K562 (cell line): ENCODE measurements around the gene LYRM7. TPM values are rescaled to one million over a fixed set of nuclear protein-coding genes. Genes with fewer than 3 reads are reported as not detected.

Experiments
- ATAC-seq: fragments of 200-7000 bp; cut with Tn5 transposase; 3 replicates; pipeline ENCODE4 v1.9.1; 2020; ENCODE audit warnings: moderate library complexity
- BruUV-seq: library from RNA; stranded (reverse); fragments of 400-500 nt; replicated peaks from 2 replicates; lab custom pipeline; 2021; lab: Mats Ljungman, UMichigan
- CTCF ChIA-PET: fragments of 300-600 bp; formaldehyde crosslinking; extraction: SDS; loops from one replicate; lab custom pipeline; 2021; ENCODE audit warnings: low intra/inter-chr PET ratio; lab: Yijun Ruan, JAX
- POLR2A ChIA-PET: fragments of 300-600, 350-650 bp; sonication (Branson Sonifier 250); formaldehyde crosslinking; extraction: SDS; loops from one replicate; lab custom pipeline; 2021; ENCODE audit warnings: antibody characterized with exemption, inconsistent platforms; lab: Yijun Ruan, JAX
- DNase-seq, 4 experiments: peaks; one replicate each; pipeline versions ENCODE4 v3.0.0 to v3.0.0-alpha.2; 2011 to 2018; ENCODE audit warnings: low spot score in 3 of 4, mixed read lengths in 3 of 4; ENCODE audit errors: extremely low read depth in 1 of 4
- FAIRE-seq: peaks from 2 replicates; lab custom pipeline; 2011; peaks lifted over from hg19 to GRCh38; lab: Jason Lieb, UNC
- H2AFZ ChIP-seq: 2 replicates; pipeline ENCODE4 v1.6.0; 2011; ENCODE audit warnings: low read depth, low read length, control low read depth, inconsistent platforms
- H3K27ac ChIP-seq: fragments of 200-600 bp; 3 replicates; pipeline ENCODE4 v1.8.0; 2011; ENCODE audit warnings: low read depth, mild to moderate bottlenecking, control low read depth, inconsistent platforms, low read length, moderate library complexity, mixed read lengths; ENCODE audit errors: extremely low read depth
- H3K27me3 ChIP-seq, 2 experiments: fragments of 300-600 bp in 1 of 2; 2 replicates in 1 of 2; 3 replicates in 1 of 2; pipeline versions ENCODE4 v1.6.0 to v1.8.0; 2011; ENCODE audit warnings: inconsistent platforms in 2 of 2, low read length in 2 of 2, mild to moderate bottlenecking in 1 of 2, mixed read lengths in 1 of 2, moderate library complexity in 1 of 2; ENCODE audit not compliant: control insufficient read depth in 2 of 2, insufficient read depth in 2 of 2
- H3K36me3 ChIP-seq: fragments of 300-600 bp; 3 replicates; pipeline ENCODE4 v1.8.0; 2011; ENCODE audit warnings: mild to moderate bottlenecking, low read length, inconsistent platforms; ENCODE audit not compliant: control insufficient read depth, insufficient read depth
- H3K4me1 ChIP-seq, 2 experiments: fragments of 200-600 bp in 1 of 2; replicated peaks in 1 of 2; 2 replicates in 1 of 2; 3 replicates in 1 of 2; pipeline versions ENCODE4 v1.5.1 to v1.8.0; 2011; ENCODE audit warnings: inconsistent platforms in 2 of 2, low read length in 2 of 2, mild to moderate bottlenecking in 1 of 2, mixed read lengths in 1 of 2, moderate library complexity in 1 of 2; ENCODE audit not compliant: control insufficient read depth in 2 of 2, insufficient read depth in 2 of 2
- H3K4me2 ChIP-seq: 2 replicates; pipeline ENCODE4 v1.6.1; 2011; ENCODE audit warnings: low read length, control low read depth, inconsistent platforms, mixed read lengths; ENCODE audit not compliant: insufficient read depth
- H3K4me3 ChIP-seq: fragments of 200-600 bp; sonication (generic), shearing (Covaris generic); 2 replicates; pipeline ENCODE4 v1.5.1; 2016; ENCODE audit warnings: control low read depth, inconsistent platforms
- H3K79me2 ChIP-seq: fragments of 200-600 bp; 3 replicates; pipeline ENCODE4 v1.8.0; 2011; ENCODE audit warnings: low read length, inconsistent platforms; ENCODE audit not compliant: control insufficient read depth, insufficient read depth
- H3K9ac ChIP-seq, 2 experiments: 2 replicates each; pipeline versions ENCODE4 v1.6.0 to v1.6.1; 2011; ENCODE audit warnings: low read depth in 2 of 2, low read length in 2 of 2, control low read depth in 1 of 2, inconsistent platforms in 1 of 2, mild to moderate bottlenecking in 1 of 2, mixed read lengths in 1 of 2; ENCODE audit not compliant: insufficient read depth in 1 of 2
- H3K9me1 ChIP-seq: one replicate; pipeline ENCODE4 v1.6.0; 2011; ENCODE audit warnings: inconsistent platforms, mild to moderate bottlenecking, low read length, moderate library complexity; ENCODE audit not compliant: control insufficient read depth, insufficient read depth
- H3K9me3 ChIP-seq: replicated peaks from 2 replicates; pipeline ENCODE4 v1.5.1; 2011; ENCODE audit warnings: low read depth, low read length, inconsistent platforms; ENCODE audit not compliant: control insufficient read depth, insufficient read depth
- H4K20me1 ChIP-seq: replicated peaks from 2 replicates; pipeline ENCODE4 v1.6.1; 2011; ENCODE audit warnings: low read length, inconsistent platforms, mixed read lengths; ENCODE audit not compliant: control insufficient read depth, insufficient read depth
- DNMT1 ChIP-seq: fragments of 450-650 bp; IDR thresholded peaks from 2 replicates; pipeline ENCODE4 v1.6.1; 2016; ENCODE audit warnings: antibody characterized with exemption, mild to moderate bottlenecking
- E2F5 ChIP-seq: sonication (generic); formaldehyde crosslinking; IDR thresholded peaks from 2 replicates; pipeline ENCODE4 v1.8.0; 2022; ENCODE audit warnings: mild to moderate bottlenecking, missing genetic modification reagents
- NR2C1 ChIP-seq, 2 experiments: fragments of 450-650 bp; IDR thresholded peaks; 2 replicates each; pipeline ENCODE4 v1.6.1; 2017; ENCODE audit warnings: mild to moderate bottlenecking in 2 of 2, antibody characterized with exemption in 1 of 2, inconsistent platforms in 1 of 2, missing compliant biosample characterization in 1 of 2, missing genetic modification characterization in 1 of 2
- POLR2AphosphoS5 ChIP-seq: IDR thresholded peaks from 2 replicates; pipeline ENCODE4 v1.6.1; 2011; ENCODE audit warnings: mild to moderate bottlenecking, low read depth, low read length, moderate library complexity; ENCODE audit not compliant: control insufficient read depth, insufficient read depth
- PRPF4 ChIP-seq: fragments of 200-400 bp; formaldehyde crosslinking; IDR thresholded peaks from one replicate; pipeline ENCODE4 v1.6.1; 2017; ENCODE audit warnings: low read length, low read depth, mild to moderate bottlenecking; ENCODE audit not compliant: insufficient read depth, poor library complexity, severe bottlenecking
- ZNF174 ChIP-seq: fragments of 250-450 bp; sonication (Bioruptor Pico); IDR thresholded peaks from 2 replicates; pipeline ENCODE4 v1.4.0; 2020; ENCODE audit warnings: mild to moderate bottlenecking
- ZNF253 ChIP-seq: fragments of 250-450 bp; sonication (Bioruptor Pico); conservative IDR thresholded peaks from 2 replicates; pipeline ENCODE4 v1.6.1; 2021; ENCODE audit warnings: mild to moderate bottlenecking
- WGBS: fragments of 100-300 bp; shearing (Covaris generic); methylation state at CpG from one replicate; pipeline ENCODE4 v1.1.6; 2016; ENCODE audit warnings: low coverage, mixed read lengths; ENCODE audit not compliant: insufficient coverage; ENCODE audit errors: missing lambda C conversion rate; 5-methylcytosine and 5-hydroxymethylcytosine counted together
- in situ Hi-C: fragments of 300-500 bp; cut with MboI; formaldehyde crosslinking; loops from 4 replicates; pipeline ENCODE4 v1.15.0; 2018; ENCODE audit warnings: inconsistent platforms, mixed read lengths
- intact Hi-C: fragments of 100-400 bp; cut with micrococcal nuclease; formaldehyde crosslinking; loops from 2 replicates; pipeline ENCODE4 v1.14.2; 2022
- polyA plus RNA-seq, 8 experiments: library from polyadenylated mRNA; depleted of rRNA in 4 of 8; stranded (reverse) in 5 of 8; unstranded in 3 of 8; fragments of >200 nt; fragmentation: Nextera tagmentation in 2 of 8; fragmentation: Illumina TruSeq in 1 of 8; extraction: Ambion mirVana in 2 of 8; extraction: Trizol in 1 of 8; gene quantifications; 2 replicates each; pipeline versions ENCODE4 v1.2.1 to v1.2.3, GENCODE V29; 2011 to 2014; ENCODE audit warnings: inconsistent platforms in 1 of 8, missing spikeins in 1 of 8
- total RNA-seq, 7 experiments: library from RNA; depleted of rRNA in 6 of 7; stranded (reverse); fragments of >200 nt in 6 of 7; fragmentation: Illumina TruSeq in 2 of 7; extraction: Trizol in 2 of 7; gene quantifications; 2 replicates each; pipeline versions ENCODE4 v1.2.1 to v1.2.3, GENCODE V29; 2011 to 2021; ENCODE audit warnings: low replicate concordance in 1 of 7

The LYRM7 gene
- total and polyA plus RNA-seq, 9 of the 15 experiments (the other 6 are each of a cell fraction or from before 2014, with no cell fraction given) = 16.2 to 70.1 (median 33.3) TPM

GRCh38 chr5:131212471-131213021 lies 41.8 kb downstream of the LYRM7 start:
- no peaks in the 10 kb centered on the region for H4K20me1 ChIP-seq
- CTCF ChIA-PET = no interaction called here
- WGBS = 35% methylated on average over 5 of the region's 5 CpGs
- H3K9me3 ChIP-seq = no peaks in the 10 kb centered on the region
- H3K9ac ChIP-seq = no peak overlapping the region
- DNase-seq = no peak
- H3K27ac ChIP-seq = no peak overlapping the region
- H3K79me2 ChIP-seq = no peaks in the 10 kb centered on the region
- in situ Hi-C loops = no loop called here
- no peaks in the 10 kb centered on the region for H3K9me1 ChIP-seq
- POLR2A ChIA-PET = interaction anchor here (0.7 to 1.4 kb wide), 3 partner anchors 11 to 22 kb away, joined by 3 to 4 read pairs (median 4); no protein-coding TSS in a partner anchor
- H3K4me3 ChIP-seq = no peak overlapping the region
- intact Hi-C loops = no loop called here
- no peak overlapping the region for H2AFZ ChIP-seq
- no peak; the same call in 2 of the 3 replicates for ATAC-seq
- no peaks in the 10 kb centered on the region for H3K27me3 ChIP-seq
- no peak for FAIRE-seq
- H3K36me3 ChIP-seq = no peaks in the 10 kb centered on the region
- TF ChIP-seq PRPF4 (no peak), POLR2AphosphoS5 (no peak), E2F5 (CRISPR knock-in tag) (no peak), DNMT1 (no peak), NR2C1 (IDR thresholded peaks at IDR 0.05) (no peak), NR2C1 (tag; IDR thresholded peaks at IDR 0.05) (no peak), ZNF253 (CRISPR knock-in tag) (no peak), ZNF174 (CRISPR knock-in tag) (no peak)
- H3K4me2 ChIP-seq = no peak overlapping the region
- no TSS peak for BruUV-seq
- H3K4me1 ChIP-seq = no peaks in the 10 kb centered on the region
